H1 (cell line): Measurements from ENCODE around the gene ZNF432. TPM values are rescaled to one million over a fixed set of nuclear protein-coding genes. Genes with fewer than 3 reads are reported as not detected.
A peak's percentile ranks its signal among the peaks of the same experiment; 100 is the strongest.

Experiments used
- CTCF ChIA-PET: fragments of 300-600 bp; sonication (Branson Sonifier 250); formaldehyde crosslinking; loops from one replicate; lab custom pipeline; 2021; ENCODE audit not compliant: partially characterized antibody; lab: Charles Lee
- POLR2A ChIA-PET: fragments of 300-600 bp; sonication (Branson Sonifier 250); formaldehyde crosslinking; loops from one replicate; lab custom pipeline; 2021; ENCODE audit warnings: inconsistent platforms; ENCODE audit not compliant: partially characterized antibody; lab: Charles Lee
- DNase-seq, 2 experiments: peaks; one replicate each; pipeline versions ENCODE4 v3.0.0 to v3.0.0-alpha.2; 2010 to 2022; ENCODE audit warnings: low spot score in 2 of 2, low read depth in 1 of 2, mixed read lengths in 1 of 2
- FAIRE-seq: peaks from 2 replicates; lab custom pipeline; 2011; peaks lifted over from hg19 to GRCh38; lab: Jason Lieb, UNC
- H2AFZ ChIP-seq: 2 replicates; pipeline ENCODE4 v1.8.1; 2012; ENCODE audit warnings: low read length, inconsistent platforms
- H2AK5ac ChIP-seq: 2 replicates; pipeline ENCODE4 v1.6.1; 2013; ENCODE audit warnings: low read depth, low read length
- H2BK120ac ChIP-seq: replicated peaks from 2 replicates; pipeline ENCODE3; 2013; ENCODE audit warnings: low read depth, low read length, inconsistent platforms
- H2BK12ac ChIP-seq: 2 replicates; pipeline ENCODE4 v1.6.1; 2013; ENCODE audit warnings: low read depth, low read length
- H2BK15ac ChIP-seq: 2 replicates; pipeline ENCODE4 v1.6.1; 2013; ENCODE audit warnings: low read length
- H2BK20ac ChIP-seq: 2 replicates; pipeline ENCODE4 v1.6.1; 2013; ENCODE audit warnings: low read length
- H2BK5ac ChIP-seq: 2 replicates; pipeline ENCODE4 v1.6.1; 2013; ENCODE audit warnings: low read depth, low read length
- H3K14ac ChIP-seq: 2 replicates; pipeline ENCODE4 v1.6.1; 2013; ENCODE audit warnings: inconsistent platforms; ENCODE audit not compliant: insufficient read length
- H3K18ac ChIP-seq: 2 replicates; pipeline ENCODE4 v1.6.1; 2013; ENCODE audit warnings: low read length; ENCODE audit errors: extremely low read depth
- H3K23ac ChIP-seq: 2 replicates; pipeline ENCODE4 v1.6.1; 2013; ENCODE audit warnings: inconsistent platforms; ENCODE audit not compliant: insufficient read length
- H3K23me2 ChIP-seq: 2 replicates; pipeline ENCODE4 v1.6.1; 2013; ENCODE audit warnings: low read depth, low read length
- H3K27ac ChIP-seq: 2 replicates; pipeline ENCODE4 v1.6.1; 2011; ENCODE audit warnings: low read depth, low read length, inconsistent platforms
- H3K27me3 ChIP-seq, 4 experiments: replicated peaks in 1 of 4; 1 replicate in 1 of 4; 2 replicates in 3 of 4; pipeline versions ENCODE4 v1.6.1 to v1.8.1; 2011 to 2013; ENCODE audit warnings: low read length in 3 of 4, mild to moderate bottlenecking in 3 of 4, inconsistent platforms in 2 of 4, mixed read lengths in 2 of 4, moderate library complexity in 1 of 4; ENCODE audit not compliant: control insufficient read depth in 3 of 4, insufficient read depth in 3 of 4; ENCODE audit errors: extremely low read depth in 1 of 4
- H3K36me3 ChIP-seq, 4 experiments: 2 replicates each; pipeline versions ENCODE4 v1.6.1 to v1.8.1; 2011 to 2013; ENCODE audit warnings: mild to moderate bottlenecking in 4 of 4, low read length in 3 of 4, moderate library complexity in 2 of 4, control low read depth in 1 of 4, inconsistent platforms in 1 of 4; ENCODE audit not compliant: insufficient read depth in 4 of 4, control insufficient read depth in 2 of 4
- H3K4ac ChIP-seq: replicated peaks from 2 replicates; pipeline ENCODE3; 2013; ENCODE audit warnings: low read length, low read depth, mixed read lengths, inconsistent platforms; ENCODE audit not compliant: insufficient read length
- H3K4me1 ChIP-seq, 4 experiments: replicated peaks in 1 of 4; 1 replicate in 1 of 4; 2 replicates in 3 of 4; pipeline versions ENCODE4 v1.6.1 to v1.8.1; 2011 to 2013; ENCODE audit warnings: low read length in 3 of 4, inconsistent platforms in 2 of 4, mixed read lengths in 1 of 4; ENCODE audit not compliant: insufficient read depth in 4 of 4, control insufficient read depth in 3 of 4
- H3K4me2 ChIP-seq, 2 experiments: 2 replicates each; pipeline versions ENCODE4 v1.6.1 to v1.8.1; 2011 to 2013; ENCODE audit warnings: low read depth in 2 of 2, low read length in 2 of 2, control low read depth in 1 of 2, inconsistent platforms in 1 of 2, mild to moderate bottlenecking in 1 of 2; ENCODE audit not compliant: insufficient read depth in 1 of 2
- H3K4me3 ChIP-seq, 4 experiments: fragments of 200-600, 300-600 bp in 1 of 4; sonication (generic), shearing (Covaris generic), sonication (Bioruptor Twin) in 1 of 4; 2 replicates each; pipeline versions ENCODE4 v1.5.1 to v1.8.1; 2011 to 2016; ENCODE audit warnings: low read length in 4 of 4, low read depth in 3 of 4, control low read depth in 2 of 4, inconsistent platforms in 2 of 4, mild to moderate bottlenecking in 2 of 4, mixed read lengths in 1 of 4, moderate library complexity in 1 of 4; ENCODE audit not compliant: insufficient read depth in 2 of 4; ENCODE audit errors: extremely low read depth in 1 of 4
- H3K56ac ChIP-seq: replicated peaks from 2 replicates; pipeline ENCODE3; 2013; ENCODE audit warnings: low read depth, mild to moderate bottlenecking, mixed read lengths, low read length, inconsistent platforms; ENCODE audit not compliant: insufficient read length
- H3K79me1 ChIP-seq: 2 replicates; pipeline ENCODE4 v1.6.1; 2013; ENCODE audit warnings: low read depth, low read length, control low read depth
- H3K79me2 ChIP-seq, 2 experiments: 2 replicates each; pipeline versions ENCODE4 v1.6.1 to v1.8.1; 2012 to 2013; ENCODE audit warnings: low read length in 2 of 2, mild to moderate bottlenecking in 2 of 2, inconsistent platforms in 1 of 2; ENCODE audit not compliant: insufficient read depth in 2 of 2, control insufficient read depth in 1 of 2
- H3K9ac ChIP-seq, 4 experiments: replicated peaks in 1 of 4; 1 replicate in 1 of 4; 2 replicates in 3 of 4; pipeline versions ENCODE4 v1.6.1 to v1.8.1; 2011 to 2013; ENCODE audit warnings: low read depth in 3 of 4, low read length in 3 of 4, control low read depth in 2 of 4, mild to moderate bottlenecking in 2 of 4, moderate library complexity in 2 of 4, inconsistent platforms in 1 of 4; ENCODE audit errors: extremely low read depth in 1 of 4
- H3K9me3 ChIP-seq, 2 experiments: 2 replicates each; pipeline versions ENCODE4 v1.6.1 to v1.8.1; 2012 to 2013; ENCODE audit warnings: mild to moderate bottlenecking in 2 of 2, moderate library complexity in 2 of 2, control low read depth in 1 of 2, inconsistent platforms in 1 of 2, low read depth in 1 of 2, low read length in 1 of 2, mixed read lengths in 1 of 2; ENCODE audit not compliant: insufficient read depth in 2 of 2
- H4K20me1 ChIP-seq, 2 experiments: replicated peaks in 1 of 2; 2 replicates each; pipeline versions ENCODE3 to v1.8.1; 2011 to 2013; ENCODE audit warnings: inconsistent platforms in 2 of 2, low read length in 2 of 2, mild to moderate bottlenecking in 1 of 2; ENCODE audit not compliant: insufficient read depth in 2 of 2, control insufficient read depth in 1 of 2
- H4K5ac ChIP-seq: 2 replicates; pipeline ENCODE4 v1.6.1; 2013; ENCODE audit warnings: low read length, low read depth, mixed read lengths, inconsistent platforms; ENCODE audit not compliant: insufficient read length
- H4K8ac ChIP-seq: 2 replicates; pipeline ENCODE4 v1.8.0; 2013; ENCODE audit warnings: mild to moderate bottlenecking, moderate library complexity, low read length, inconsistent platforms; ENCODE audit not compliant: insufficient read depth; ENCODE audit errors: extremely low read depth
- H4K91ac ChIP-seq: replicated peaks from 2 replicates; pipeline ENCODE3; 2013; ENCODE audit warnings: low read length, mixed read lengths, inconsistent platforms; ENCODE audit not compliant: insufficient read length
- ASH2L ChIP-seq: fragments of 200-600, 300-600 bp; sonication (generic); IDR thresholded peaks from one replicate; pipeline ENCODE4 v1.7.1; 2017; ENCODE audit warnings: low read length
- ATF3 ChIP-seq: IDR thresholded peaks from 2 replicates; pipeline ENCODE4 v1.6.1; 2011; ENCODE audit warnings: low read depth, mild to moderate bottlenecking, low read length; ENCODE audit not compliant: insufficient read depth
- E2F6 ChIP-seq: IDR thresholded peaks from 2 replicates; pipeline ENCODE4 v1.6.1; 2012; ENCODE audit warnings: inconsistent platforms
- EGR1 ChIP-seq: IDR thresholded peaks from 2 replicates; pipeline ENCODE4 v1.6.1; 2011; ENCODE audit warnings: low read depth, low read length, borderline replicate concordance
- HDAC2 ChIP-seq, 2 experiments: fragments of 300-600 bp in 1 of 2; sonication (generic) in 1 of 2; IDR thresholded peaks; 2 replicates each; pipeline ENCODE4 v1.6.1; 2011 to 2012; ENCODE audit warnings: low read depth in 2 of 2, low read length in 2 of 2, mild to moderate bottlenecking in 2 of 2, moderate library complexity in 2 of 2, borderline replicate concordance in 1 of 2, inconsistent platforms in 1 of 2
- POLR2A ChIP-seq, 2 experiments: IDR thresholded peaks; 1 replicate in 1 of 2; 2 replicates in 1 of 2; pipeline ENCODE4 v1.6.1; 2011; ENCODE audit warnings: low read depth in 2 of 2, low read length in 2 of 2, mild to moderate bottlenecking in 2 of 2; ENCODE audit errors: control extremely low read depth in 1 of 2
- SAP30 ChIP-seq: fragments of 300-600 bp; sonication (generic); IDR thresholded peaks from 2 replicates; pipeline ENCODE4 v1.7.1; 2012; ENCODE audit warnings: low read length, moderate library complexity, mild to moderate bottlenecking, inconsistent platforms; ENCODE audit not compliant: insufficient read depth, insufficient replicate concordance
- WGBS, 2 experiments: shearing (Covaris generic) in 1 of 2; methylation state at CpG; one replicate each; pipeline versions ENCODE4 v1.1.6 to v1.1.7; 2013 to 2015; ENCODE audit warnings: low lambda C conversion rate in 2 of 2, mixed read lengths in 2 of 2, inconsistent platforms in 1 of 2, low coverage in 1 of 2, missing lambda C conversion rate in 1 of 2; ENCODE audit not compliant: insufficient replicate concordance in 2 of 2, insufficient coverage in 1 of 2, insufficient read length in 1 of 2; ENCODE audit errors: extremely low coverage in 1 of 2, missing lambda C conversion rate in 1 of 2; 5-methylcytosine and 5-hydroxymethylcytosine counted together
- polyA plus RNA-seq, 7 experiments: library from polyadenylated mRNA; depleted of rRNA in 3 of 7; stranded (reverse) in 5 of 7; unstranded in 2 of 7; fragments of >200 nt in 5 of 7; fragments of 200-250 nt in 2 of 7; gene quantifications; 1 replicate in 5 of 7; 2 replicates in 1 of 7; 4 replicates in 1 of 7; pipeline versions ENCODE4 v1.2.1 to v1.2.3, GENCODE V29; 2011 to 2013; ENCODE audit warnings: missing spikeins in 2 of 7, mixed read lengths in 2 of 7
- total RNA-seq: library from RNA; stranded (reverse); fragmentation: NEBNext Ultra II Directional; extraction: Animal tissue kit (Norgen Biotek cat#: 25700); gene quantifications from 2 replicates; pipeline ENCODE4 v1.2.1, GENCODE V29; 2021

Gene ZNF432
- total and polyA plus RNA-seq, 2 of the 8 experiments (the other 6 are each of a cell fraction or from before 2014, with no cell fraction given): 2.0 to 8.3 TPM

- H2AK5ac ChIP-seq: no peak within 1 kb of the TSS
- H3K79me2 ChIP-seq: peaks cover 4 to 46% of the 10 kb centered on the region in 2 experiments; a peak in 3 of 4 replicates
- peaks cover 2% of the 10 kb centered on the region; the same call in 1 of the 2 replicates for H3K79me1 ChIP-seq
- no peak within 1 kb of the TSS for H2BK20ac ChIP-seq
- DNase-seq (peak; percentile 81 to 83), FAIRE-seq (peak; percentile 87)
- H2AFZ ChIP-seq: peak within 1 kb of the TSS; percentile 89; the same call in 1 of the 2 replicates
- H3K9ac ChIP-seq: peak within 1 kb of the TSS; percentile 78 to 98 (median 87)
- no peak within 1 kb of the TSS for H2BK12ac ChIP-seq
- H4K91ac ChIP-seq: no peak within 1 kb of the TSS
- peaks cover 0 to 3% (median 0%) of the 10 kb centered on the region in 4 experiments; a peak in 2 of 8 replicates for H3K36me3 ChIP-seq
- no peak within 1 kb of the TSS for H2BK15ac ChIP-seq
- peaks cover 0 to 3% (median 0%) of the 10 kb centered on the region in 4 experiments; a peak in 1 of 7 replicates for H3K4me1 ChIP-seq
- WGBS, 2 experiments: 8% methylated on average over 33 of the region's 33 CpGs; no CpG with 5 or more reads in 1 of the 2 experiments
- H4K8ac ChIP-seq: peak within 1 kb of the TSS; percentile 84; the same call in 1 of the 2 replicates
- H3K4ac ChIP-seq: no peak within 1 kb of the TSS
- peak within 1 kb of the TSS; percentile 39 for H4K5ac ChIP-seq
- no peak within 1 kb of the TSS for H3K56ac ChIP-seq
- peak within 1 kb of the TSS; percentile 90 to 98 for H3K4me2 ChIP-seq
- H3K14ac ChIP-seq: no peak within 1 kb of the TSS
- peaks cover 14 to 16% of the 10 kb centered on the region in 2 experiments for H3K9me3 ChIP-seq
- ChIA-PET CTCF (interaction anchor here (0.7 kb wide), 1 partner anchor 1524 kb away, joined by 3 read pairs; no protein-coding TSS in a partner anchor), POLR2A (no interaction called here)
- H3K23ac ChIP-seq: no peak within 1 kb of the TSS
- H3K27ac ChIP-seq: peak within 1 kb of the TSS; percentile 3; the same call in 1 of the 2 replicates
- peak within 1 kb of the TSS; percentile 90 to 99 (median 98) for H3K4me3 ChIP-seq
- H3K18ac ChIP-seq: no peak within 1 kb of the TSS; the same call in 1 of the 2 replicates
- H2BK120ac ChIP-seq: no peak within 1 kb of the TSS
- H2BK5ac ChIP-seq: peak within 1 kb of the TSS; percentile 77; the same call in 1 of the 2 replicates
- no peaks in the 10 kb centered on the region for H3K23me2 ChIP-seq
- no peaks in the 10 kb centered on the region for H3K27me3 ChIP-seq
- H4K20me1 ChIP-seq: no peaks in the 10 kb centered on the region
- TF ChIP-seq HDAC2 (IDR thresholded peaks at IDR 0.05; ENCODE audit: borderline replicate concordance in 1 of 2, low read depth in 2 of 2, low read length in 2 of 2) (no peak), SAP30 (peak; percentile 94), ATF3 (no peak), ASH2L (peak; percentile 27), POLR2A (IDR thresholded peaks at IDR 0.05; ENCODE audit: control extremely low read depth in 1 of 2, low read depth in 2 of 2, low read length in 2 of 2) (peak in 1 of 2 experiments; percentile 67; a peak in 2 of 3 replicates), EGR1 (0 out of 2 replicates have a peak, but pooled peaks have one; percentile 24), E2F6 (0 out of 2 replicates have a peak, but pooled peaks have one; percentile 32)
Observed at GRCh38 chr19:51986309-51987291, 62.0 kb downstream of the ZNF432 start, which contains the start of gene ZNF350. ZNF350 (minus strand) TSS chr19:51986840; CDS start chr19:51974360, 12,480 bp downstream.
